NCI-H2227 treated with DMSO at 0.1 percent for 48 hours (cell line): ENCODE results near the gene SMIM5.

ENCODE experiments used
- DNase-seq: peaks from one replicate; lab custom pipeline; 2025; lab: John Stamatoyannopoulos, UW

SMIM5 gene

DNA sequence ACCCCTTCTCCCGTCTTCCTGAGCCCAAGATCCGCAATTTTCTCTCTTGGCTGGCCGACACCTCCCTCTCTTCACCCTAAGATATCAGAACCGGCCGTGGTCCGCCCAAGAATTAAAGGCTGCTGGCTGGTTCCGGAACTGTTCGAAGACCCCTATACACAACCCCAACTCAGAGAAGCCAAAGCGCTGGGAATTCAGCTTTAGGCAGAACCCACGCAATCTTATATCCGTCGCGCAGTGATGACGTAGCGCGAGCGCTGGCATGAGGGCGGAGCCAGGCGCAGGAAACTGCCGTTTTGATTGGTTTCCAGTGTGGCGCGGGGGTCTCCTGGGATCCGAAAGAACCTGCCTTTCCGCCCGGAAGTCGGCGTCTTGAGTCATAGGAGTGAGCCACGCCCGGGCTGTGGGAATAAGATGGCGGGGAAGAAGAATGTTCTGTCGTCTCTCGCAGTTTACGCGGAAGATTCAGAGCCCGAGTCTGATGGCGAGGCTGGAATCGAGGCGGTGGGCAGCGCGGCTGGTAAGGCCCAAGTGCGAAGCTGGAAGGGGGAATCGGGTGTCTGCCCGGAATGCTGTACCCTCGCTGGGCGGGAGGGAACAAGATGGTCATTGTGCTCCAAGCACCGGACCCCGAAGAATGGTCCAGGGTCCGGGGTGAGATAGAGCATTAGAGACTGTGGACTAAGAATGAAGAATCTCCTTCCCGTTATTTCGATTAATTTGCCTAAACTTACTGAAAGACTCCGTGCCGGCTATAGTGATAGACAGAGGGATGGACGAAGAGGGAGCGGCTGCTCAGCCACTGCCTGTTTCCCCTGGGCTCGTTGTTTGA is 33.9 kb downstream of the SMIM5 start, which contains the start of the genes RECQL5 and SAP30BP:
RECQL5 (minus strand) TSS at position 196 of the 832 bp plus-strand sequence. CDS start 597 bp downstream, outside the sequence.
SAP30BP (plus strand) TSS at position 380 of the 832 bp plus-strand sequence; CDS start at position 415, 35 bp downstream.
- peak; percentile 98 for DNase-seq

GRCh38 chr17:75667825-75668224 is 34.6 kb downstream of the SMIM5 start:
- no peak for DNase-seq

GRCh38 chr17:75668489-75668888 is 35.3 kb downstream of the SMIM5 start:
- no peak for DNase-seq

DNA sequence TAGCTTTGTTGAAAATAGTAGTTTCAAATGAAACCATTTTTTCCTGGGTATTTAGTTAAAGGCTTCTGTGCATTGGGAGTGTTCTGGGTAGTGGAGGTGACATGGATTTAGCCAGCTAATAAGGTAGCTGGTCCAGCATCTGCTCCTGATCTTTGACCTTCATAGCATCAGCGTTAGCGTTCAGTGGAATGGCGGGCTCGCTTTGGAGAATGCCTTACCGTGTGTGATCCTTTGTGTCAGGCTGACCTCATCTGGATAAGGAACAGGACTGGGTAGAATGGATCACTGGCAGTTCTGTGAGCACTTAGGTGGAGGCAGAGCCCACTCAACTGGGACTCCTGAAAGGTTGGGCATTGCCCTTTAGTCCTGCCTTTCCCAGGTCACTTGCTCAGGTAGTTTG is 37.6 kb downstream of the SMIM5 start:
- no peak for DNase-seq

GRCh38 chr17:75672011-75672410 is 38.8 kb downstream of the SMIM5 start:
- DNase-seq = no peak

GRCh38 chr17:75673487-75673886 is 40.3 kb downstream of the SMIM5 start:
- DNase-seq = no peak

GRCh38 chr17:75676461-75676860 is 43.2 kb downstream of the SMIM5 start:
- DNase-seq = no peak

DNA sequence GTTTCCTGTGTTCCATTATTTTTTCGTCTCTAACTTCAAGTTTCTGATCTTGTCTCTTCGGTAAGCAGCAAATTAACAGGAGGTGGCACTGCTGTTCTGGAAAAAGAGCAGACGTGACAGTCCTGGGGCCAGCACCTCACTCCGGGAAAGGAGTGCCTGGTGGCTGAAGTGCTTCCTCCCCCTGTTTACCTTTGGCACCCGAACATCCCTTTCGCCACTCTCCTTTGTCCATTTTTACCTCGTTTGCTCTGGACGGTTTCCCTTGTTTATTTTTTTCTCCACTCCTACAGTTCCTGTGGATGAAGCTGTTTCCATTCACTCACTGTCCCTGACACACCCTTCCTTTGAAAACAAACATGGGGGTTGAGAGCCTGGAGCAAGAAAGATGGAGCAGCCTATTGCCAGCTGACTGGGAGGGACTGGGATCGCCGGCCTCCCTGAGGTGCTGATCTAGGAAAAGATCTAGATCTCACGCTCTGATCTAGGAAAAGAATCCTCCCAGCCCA is 46.5 kb downstream of the SMIM5 start:
- DNase-seq = no peak

- DNase-seq = no peak
These were observed 47.2 kb downstream of the SMIM5 start for GRCh38 chr17:75680431-75680830.

- no peak for DNase-seq
These were observed 48.1 kb downstream of the SMIM5 start for GRCh38 chr17:75681289-75681688.

GRCh38 chr17:75683583-75683982 is 50.3 kb downstream of the SMIM5 start:
- no peak for DNase-seq

DNA sequence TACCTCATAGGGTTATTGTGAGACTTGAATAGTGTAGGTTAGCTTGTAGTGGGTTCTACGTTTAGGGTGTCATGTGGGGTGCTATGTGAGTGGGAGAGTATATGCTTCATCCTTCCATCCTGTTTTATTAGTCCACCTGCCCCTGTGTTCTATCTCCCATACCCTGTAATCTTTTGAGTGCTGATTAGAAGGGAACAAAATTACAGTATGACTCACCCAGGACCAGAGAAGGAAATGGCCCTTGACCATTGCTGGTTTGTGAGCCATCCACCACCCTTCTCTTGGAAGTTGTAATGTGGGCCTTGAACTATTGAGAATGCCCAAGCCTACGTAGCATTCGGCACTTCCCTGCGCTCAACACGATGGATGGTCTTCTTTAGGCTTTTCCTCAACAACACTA is 51.0 kb downstream of the SMIM5 start:
- DNase-seq = no peak

DNA sequence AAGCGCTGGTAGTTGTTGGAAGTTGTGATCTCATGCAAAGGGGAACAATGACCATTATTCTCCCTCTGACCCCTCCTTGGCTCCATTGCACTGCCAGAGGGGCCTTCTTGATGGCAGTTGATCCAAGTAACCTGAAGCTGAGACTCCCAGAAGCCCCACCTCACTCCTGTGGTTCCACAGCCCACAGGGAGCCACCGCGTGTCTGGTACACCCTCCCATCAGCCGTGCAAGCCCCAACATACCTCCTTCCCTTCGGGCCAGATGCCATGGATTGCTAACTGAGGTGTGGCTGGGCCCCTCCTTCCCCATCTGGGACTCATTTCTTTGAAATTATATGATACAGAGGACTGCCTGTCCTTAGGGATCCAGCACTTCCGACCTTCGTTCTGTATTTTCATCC is 51.7 kb downstream of the SMIM5 start:
- DNase-seq = no peak

- no peak for DNase-seq
These were observed 52.3 kb downstream of the SMIM5 start for GRCh38 chr17:75685499-75685898.

- DNase-seq = no peak
These were observed 55.1 kb downstream of the SMIM5 start for GRCh38 chr17:75688209-75688825.

DNA sequence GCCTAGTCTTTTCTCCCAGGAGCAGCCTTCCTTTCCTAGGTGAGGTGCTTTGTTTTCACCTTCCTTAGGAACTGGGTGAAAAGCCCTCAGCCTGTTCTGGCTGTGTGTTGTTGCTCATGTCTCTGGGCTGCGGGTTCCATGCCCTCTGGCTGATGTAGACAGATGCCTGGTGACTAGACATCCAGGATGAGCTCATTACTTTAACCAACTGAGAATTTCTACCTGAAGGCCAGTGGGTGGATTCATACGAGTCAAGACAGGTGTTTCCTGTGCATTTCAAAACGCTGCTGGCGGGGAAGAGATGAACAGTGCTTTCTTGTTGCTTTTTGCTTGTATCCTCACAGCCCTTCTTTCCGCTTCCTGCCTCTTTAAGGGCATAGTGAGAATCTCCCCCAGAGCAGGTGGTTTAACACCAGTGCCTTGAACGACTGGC is 56.2 kb downstream of the SMIM5 start:
- DNase-seq = no peak
